Mesendoderm (in vitro differentiated cells): Measurements from ENCODE around the gene OMA1.
"Not testable (repeated sequence)": the region's sequence is repeated elsewhere in the genome, so short reads cannot be mapped to it uniquely, and the experiment has no call there.

ENCODE experiments used
- DNase-seq: peaks from one replicate; pipeline ENCODE4 v3.0.0; 2013
- H2AK5ac ChIP-seq: 2 replicates; pipeline ENCODE4 v1.6.1; 2013; ENCODE audit warnings: low read length, inconsistent platforms
- H2BK120ac ChIP-seq: 2 replicates; pipeline ENCODE4 v1.6.1; 2013; ENCODE audit warnings: low read depth, mild to moderate bottlenecking, low read length, moderate library complexity, mixed read lengths
- H2BK15ac ChIP-seq: replicated peaks from 2 replicates; pipeline ENCODE4 v1.6.1; 2013; ENCODE audit warnings: low read depth, mild to moderate bottlenecking, moderate library complexity
- H2BK5ac ChIP-seq: 2 replicates; pipeline ENCODE4 v1.6.1; 2013; ENCODE audit warnings: low read length, inconsistent platforms
- H3K18ac ChIP-seq: 2 replicates; pipeline ENCODE4 v1.6.1; 2013; ENCODE audit warnings: mild to moderate bottlenecking, low read length, mixed read lengths
- H3K23ac ChIP-seq: one replicate; pipeline ENCODE4 v1.6.1; 2013; ENCODE audit warnings: low read length
- H3K27ac ChIP-seq: 2 replicates; pipeline ENCODE4 v1.5.1; 2013; ENCODE audit warnings: low read depth, mild to moderate bottlenecking, inconsistent platforms, low read length, moderate library complexity
- H3K27me3 ChIP-seq: 2 replicates; pipeline ENCODE4 v1.6.1; 2013; ENCODE audit warnings: low read length, control low read depth, mild to moderate bottlenecking, inconsistent platforms; ENCODE audit not compliant: insufficient read depth, poor library complexity
- H3K36me3 ChIP-seq: 2 replicates; pipeline ENCODE4 v1.6.1; 2013; ENCODE audit warnings: low read length, inconsistent platforms; ENCODE audit not compliant: control insufficient read depth, insufficient read depth
- H3K4ac ChIP-seq: one replicate; pipeline ENCODE4 v1.6.1; 2013; ENCODE audit warnings: low read depth, mild to moderate bottlenecking, low read length, moderate library complexity
- H3K4me1 ChIP-seq: 2 replicates; pipeline ENCODE4 v1.6.1; 2013; ENCODE audit warnings: low read depth, low read length, inconsistent platforms; ENCODE audit not compliant: control insufficient read depth
- H3K4me2 ChIP-seq: 2 replicates; pipeline ENCODE4 v1.6.1; 2013; ENCODE audit warnings: low read length
- H3K4me3 ChIP-seq: 2 replicates; pipeline ENCODE4 v1.5.1; 2013; ENCODE audit warnings: mild to moderate bottlenecking, low read length
- H3K56ac ChIP-seq: one replicate; pipeline ENCODE4 v1.6.1; 2013; ENCODE audit warnings: low read length
- H3K79me1 ChIP-seq: 2 replicates; pipeline ENCODE4 v1.6.1; 2013; ENCODE audit warnings: low read length, inconsistent platforms
- H3K79me2 ChIP-seq: 2 replicates; pipeline ENCODE4 v1.6.1; 2013; ENCODE audit warnings: mild to moderate bottlenecking, low read length; ENCODE audit not compliant: control insufficient read depth, insufficient read depth
- H3K9ac ChIP-seq: 2 replicates; pipeline ENCODE4 v1.6.1; 2013; ENCODE audit warnings: low read length, inconsistent platforms
- H4K5ac ChIP-seq: one replicate; pipeline ENCODE4 v1.6.1; 2013; ENCODE audit warnings: low read length
- H4K8ac ChIP-seq: one replicate; pipeline ENCODE4 v1.6.1; 2013; ENCODE audit warnings: low read depth, mild to moderate bottlenecking, control low read depth, low read length, moderate library complexity
- WGBS: extraction: QIAGEN DNeasy Blood & Tissue Kit; methylation state at CpG from one replicate; pipeline ENCODE4 v1.1.7; 2013; ENCODE audit warnings: low lambda C conversion rate, missing lambda C conversion rate; ENCODE audit not compliant: insufficient coverage; ENCODE audit errors: extremely low coverage; 5-methylcytosine and 5-hydroxymethylcytosine counted together

OMA1 gene

DNA sequence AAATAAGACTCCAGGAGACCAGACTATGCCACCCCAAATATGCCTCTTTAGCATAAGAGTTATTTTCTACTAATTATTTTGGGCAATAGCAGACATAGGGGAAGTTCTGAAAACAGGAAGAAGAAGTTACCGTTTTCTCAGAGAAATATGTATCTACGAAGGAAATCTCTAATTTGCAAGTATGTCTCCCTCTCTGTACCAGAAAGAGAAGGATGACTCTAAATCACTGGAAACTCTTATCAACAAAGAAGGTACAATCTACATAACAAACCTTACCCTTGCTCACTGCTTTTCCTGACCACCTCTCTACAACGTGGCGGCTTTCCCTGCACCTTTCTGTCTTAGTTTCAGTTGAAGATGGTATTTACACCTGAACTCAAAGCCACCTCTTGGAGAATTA lies 49.0 kb downstream of the OMA1 start:
- no peaks in the 10 kb centered on the region for H3K27me3 ChIP-seq
- no peak overlapping the region for H4K8ac ChIP-seq
- no peak overlapping the region for H3K4me3 ChIP-seq
- H3K36me3 ChIP-seq: no peaks in the 10 kb centered on the region
- no peak overlapping the region for H2BK15ac ChIP-seq
- H3K79me1 ChIP-seq: no peaks in the 10 kb centered on the region
- no peak overlapping the region for H2AK5ac ChIP-seq
- no peak overlapping the region for H3K9ac ChIP-seq
- no peak overlapping the region for H3K18ac ChIP-seq
- no peak overlapping the region for H2BK5ac ChIP-seq
- no peak overlapping the region for H3K27ac ChIP-seq
- no peak overlapping the region for H3K4me2 ChIP-seq
- no peak overlapping the region for H4K5ac ChIP-seq
- H2BK120ac ChIP-seq: no peak overlapping the region
- H3K4me1 ChIP-seq: no peaks in the 10 kb centered on the region
- DNase-seq: no peak
- no peaks in the 10 kb centered on the region for H3K79me2 ChIP-seq
- no peak overlapping the region for H3K23ac ChIP-seq
- no CpG with 5 or more reads among the region's 4 CpGs for whole genome bisulfite sequencing
- H3K4ac ChIP-seq: no peak overlapping the region
- no peak overlapping the region for H3K56ac ChIP-seq

DNA sequence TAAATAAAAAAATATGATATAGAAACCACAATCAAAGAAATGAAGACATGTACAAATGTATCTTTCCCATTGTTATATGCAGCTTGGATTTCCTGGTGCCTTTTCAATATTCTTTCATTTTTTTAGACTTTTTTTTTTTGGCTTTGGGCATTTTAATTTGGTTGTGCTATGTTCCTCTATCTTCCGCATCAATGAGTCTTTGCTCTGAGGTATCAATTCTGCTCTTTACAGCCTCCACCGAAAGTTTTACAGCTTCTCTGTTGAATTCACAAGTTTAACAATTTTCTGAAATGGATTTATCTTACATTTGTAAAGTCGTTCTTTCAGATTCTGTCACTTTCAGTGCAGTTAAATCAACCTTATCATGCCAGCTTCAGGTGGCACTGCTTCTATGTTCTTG lies 50.5 kb downstream of the OMA1 start:
- Histone ChIP-seq H3K79me2 (no peaks in the 10 kb centered on the region), H3K4me2 (no peak overlapping the region), H2BK5ac (no peak overlapping the region), H3K27ac (no peak overlapping the region), H3K4me3 (no peak overlapping the region), H2BK15ac (no peak overlapping the region), H3K4me1 (no peaks in the 10 kb centered on the region), H3K23ac (no peak overlapping the region), H3K9ac (no peak overlapping the region), H3K27me3 (no peaks in the 10 kb centered on the region), H3K4ac (no peak overlapping the region), H3K79me1 (no peaks in the 10 kb centered on the region), H4K5ac (no peak overlapping the region), H4K8ac (no peak overlapping the region), H2AK5ac (no peak overlapping the region), H3K18ac (no peak overlapping the region), H3K36me3 (no peaks in the 10 kb centered on the region), H2BK120ac (no peak overlapping the region), H3K56ac (no peak overlapping the region)
- DNase-seq: no peak
- WGBS: no CpG with 5 or more reads among the region's 3 CpGs

DNA sequence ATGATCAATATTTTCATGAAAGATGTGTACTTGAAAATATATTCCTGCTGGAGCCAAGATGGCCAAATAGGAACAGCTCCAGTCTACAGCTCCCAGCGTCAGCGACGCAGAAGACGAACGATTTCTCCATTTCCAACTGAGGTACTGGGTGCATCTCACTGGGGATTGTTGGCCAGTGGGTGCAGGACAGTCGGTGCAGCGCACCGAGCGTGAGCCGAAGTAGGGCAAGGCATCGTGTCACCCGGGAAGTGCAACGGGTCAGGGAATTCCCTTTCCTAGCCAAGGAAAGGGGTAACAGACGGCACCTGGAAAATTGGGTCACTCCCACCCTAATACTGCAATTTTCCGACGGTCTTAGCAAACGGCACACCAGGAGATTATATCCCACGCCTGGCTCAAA lies 57.6 kb downstream of the OMA1 start:
- WGBS: no CpG with 5 or more reads among the region's 18 CpGs

DNA sequence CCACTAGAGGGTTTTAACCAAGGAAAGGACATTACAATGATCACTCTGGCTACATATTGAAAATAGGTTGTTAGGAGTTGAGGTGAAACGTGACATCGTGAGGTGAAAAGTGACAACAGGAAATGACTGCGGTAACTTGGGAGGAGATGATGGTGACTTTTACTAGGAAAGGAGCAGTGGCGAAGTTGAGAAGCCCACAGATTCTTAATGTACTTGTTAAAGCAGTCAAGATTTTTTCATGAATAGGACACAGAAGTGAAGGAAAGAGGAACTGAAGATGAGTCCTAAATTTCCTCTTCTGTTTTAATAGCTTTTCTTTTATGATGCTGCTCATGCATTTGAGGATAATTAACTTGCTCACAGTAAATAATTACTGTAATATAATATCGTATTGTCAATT lies 59.5 kb downstream of the OMA1 start:
- H3K36me3 ChIP-seq: no peaks in the 10 kb centered on the region
- no peaks in the 10 kb centered on the region for H3K27me3 ChIP-seq
- no peak overlapping the region for H3K4ac ChIP-seq
- H3K18ac ChIP-seq: no peak overlapping the region
- no peaks in the 10 kb centered on the region for H3K79me2 ChIP-seq
- H2BK5ac ChIP-seq: no peak overlapping the region
- no peaks in the 10 kb centered on the region for H3K79me1 ChIP-seq
- no peak overlapping the region for H3K4me2 ChIP-seq
- H3K4me3 ChIP-seq: no peak overlapping the region
- H2BK15ac ChIP-seq: no peak overlapping the region
- H4K8ac ChIP-seq: no peak overlapping the region
- H3K9ac ChIP-seq: no peak overlapping the region
- H3K27ac ChIP-seq: no peak overlapping the region
- H2BK120ac ChIP-seq: no peak overlapping the region
- WGBS: no CpG with 5 or more reads among the region's 5 CpGs
- DNase-seq: no peak
- H3K23ac ChIP-seq: no peak overlapping the region
- no peak overlapping the region for H2AK5ac ChIP-seq
- H4K5ac ChIP-seq: no peak overlapping the region
- H3K4me1 ChIP-seq: no peaks in the 10 kb centered on the region
- no peak overlapping the region for H3K56ac ChIP-seq

More for the DNA sequence above, 57.6 kb downstream of the OMA1 start:
- not testable (repeated sequence) for H3K4me3 ChIP-seq, H2BK15ac ChIP-seq, H3K27ac ChIP-seq, H3K18ac ChIP-seq, H2BK120ac ChIP-seq, H3K79me2 ChIP-seq, H2AK5ac ChIP-seq, H3K23ac ChIP-seq, H3K4me1 ChIP-seq, H3K4me2 ChIP-seq, H3K27me3 ChIP-seq, H3K56ac ChIP-seq, H2BK5ac ChIP-seq, H4K5ac ChIP-seq, H3K79me1 ChIP-seq, H4K8ac ChIP-seq, DNase-seq, H3K9ac ChIP-seq, H3K4ac ChIP-seq, H3K36me3 ChIP-seq

DNA sequence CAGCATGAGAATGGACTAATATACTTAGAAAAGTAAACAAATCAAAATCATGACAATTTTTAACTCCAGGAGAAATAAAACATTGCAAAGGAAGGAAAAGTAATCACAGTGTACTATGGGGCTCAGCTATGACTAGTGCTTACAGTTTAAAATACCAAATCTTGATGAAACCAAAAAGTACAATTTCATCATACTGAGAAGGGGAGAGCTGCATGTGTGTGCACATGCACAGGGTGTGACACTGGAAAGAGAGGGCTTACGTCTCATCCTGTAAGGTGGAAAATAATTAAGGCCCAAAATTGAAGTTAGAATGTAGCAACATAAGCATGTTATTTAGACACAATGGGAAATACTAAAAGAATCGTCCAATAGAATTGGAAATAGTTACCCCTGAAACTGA lies 64.6 kb downstream of the OMA1 start:
- Histone ChIP-seq H4K8ac (no peak overlapping the region), H3K4me2 (no peak overlapping the region), H2BK15ac (no peak overlapping the region), H3K23ac (no peak overlapping the region), H3K9ac (no peak overlapping the region), H4K5ac (no peak overlapping the region), H3K4me1 (no peaks in the 10 kb centered on the region), H2BK5ac (no peak overlapping the region), H3K27me3 (no peaks in the 10 kb centered on the region), H3K27ac (no peak overlapping the region), H2AK5ac (no peak overlapping the region), H3K4ac (no peak overlapping the region), H3K36me3 (no peaks in the 10 kb centered on the region), H3K79me1 (no peaks in the 10 kb centered on the region), H3K79me2 (no peaks in the 10 kb centered on the region), H3K18ac (no peak overlapping the region), H2BK120ac (no peak overlapping the region), H3K4me3 (no peak overlapping the region), H3K56ac (no peak overlapping the region)
- WGBS: no CpG with 5 or more reads among the region's 2 CpGs
- no peak for DNase-seq

DNA sequence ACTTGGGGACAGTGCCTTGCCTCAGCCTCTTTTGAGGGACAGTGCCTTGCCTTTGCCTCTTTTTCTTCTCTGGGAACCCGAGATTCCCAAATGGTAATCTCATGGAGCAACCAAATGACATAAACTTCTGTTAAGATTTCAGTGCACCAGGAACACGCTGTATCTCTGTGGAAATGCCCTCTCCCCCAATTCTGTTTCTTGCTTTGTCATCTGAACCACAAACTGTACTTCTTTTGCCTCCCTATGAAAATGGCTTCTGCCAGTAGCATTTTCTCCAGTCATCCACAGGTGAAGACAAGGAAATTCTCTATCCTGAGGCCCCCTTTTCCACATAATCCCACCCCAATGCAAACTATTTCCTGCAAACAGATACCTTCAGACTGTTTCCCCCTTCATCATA lies 66.3 kb downstream of the OMA1 start:
- no peak overlapping the region for H4K5ac ChIP-seq
- H3K4me3 ChIP-seq: no peak overlapping the region
- H3K18ac ChIP-seq: no peak overlapping the region
- H3K4ac ChIP-seq: no peak overlapping the region
- H3K23ac ChIP-seq: no peak overlapping the region
- DNase-seq: no peak
- no peak overlapping the region for H3K9ac ChIP-seq
- no peak overlapping the region for H2AK5ac ChIP-seq
- no peak overlapping the region for H3K4me2 ChIP-seq
- no peak overlapping the region for H2BK5ac ChIP-seq
- H3K4me1 ChIP-seq: no peaks in the 10 kb centered on the region
- no peak overlapping the region for H2BK120ac ChIP-seq
- H2BK15ac ChIP-seq: no peak overlapping the region
- no peaks in the 10 kb centered on the region for H3K36me3 ChIP-seq
- no CpG with 5 or more reads among the region's 2 CpGs for WGBS
- no peaks in the 10 kb centered on the region for H3K27me3 ChIP-seq
- no peak overlapping the region for H4K8ac ChIP-seq
- H3K27ac ChIP-seq: no peak overlapping the region
- H3K56ac ChIP-seq: no peak overlapping the region
- no peaks in the 10 kb centered on the region for H3K79me1 ChIP-seq
- no peaks in the 10 kb centered on the region for H3K79me2 ChIP-seq
